Measurements from ENCODE around the gene ZIC3.

ZIC3 gene

DNA sequence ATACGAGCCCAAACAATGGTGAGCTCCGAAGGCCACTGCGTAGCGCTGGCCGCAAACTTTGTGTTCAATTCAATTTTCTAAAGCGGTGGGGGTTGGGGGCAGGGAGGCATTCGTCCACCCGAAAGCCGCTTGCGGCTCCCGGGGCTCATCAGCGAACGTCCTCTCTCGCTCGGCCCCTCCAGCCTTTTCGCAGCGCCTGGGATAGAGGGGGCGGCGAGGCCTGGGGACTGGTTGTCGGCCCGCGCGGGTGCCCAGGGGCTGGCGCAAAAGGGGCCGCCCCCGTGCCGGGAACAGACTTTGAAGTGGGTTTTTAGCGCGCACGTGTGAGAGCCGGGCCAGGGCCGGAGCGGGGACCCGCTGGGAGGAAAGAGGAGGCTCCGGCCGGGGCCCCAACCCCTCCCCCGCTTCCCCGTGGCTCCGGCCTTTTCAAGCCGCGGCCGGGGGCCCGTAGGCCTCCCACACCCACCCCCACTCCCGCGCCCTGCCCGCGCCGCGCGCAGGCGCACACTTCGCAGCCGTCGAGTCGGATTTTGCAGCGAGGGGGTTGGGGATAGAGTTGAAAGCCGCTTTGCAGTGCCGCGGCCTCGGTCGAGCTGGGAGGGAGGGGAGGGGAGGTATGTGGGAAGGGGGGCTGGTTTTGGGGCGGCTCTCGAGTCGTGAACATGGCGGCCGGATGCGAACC, 8.3 kb downstream of the ZIC3 start:
- no peak for FAIRE-seq

DNA sequence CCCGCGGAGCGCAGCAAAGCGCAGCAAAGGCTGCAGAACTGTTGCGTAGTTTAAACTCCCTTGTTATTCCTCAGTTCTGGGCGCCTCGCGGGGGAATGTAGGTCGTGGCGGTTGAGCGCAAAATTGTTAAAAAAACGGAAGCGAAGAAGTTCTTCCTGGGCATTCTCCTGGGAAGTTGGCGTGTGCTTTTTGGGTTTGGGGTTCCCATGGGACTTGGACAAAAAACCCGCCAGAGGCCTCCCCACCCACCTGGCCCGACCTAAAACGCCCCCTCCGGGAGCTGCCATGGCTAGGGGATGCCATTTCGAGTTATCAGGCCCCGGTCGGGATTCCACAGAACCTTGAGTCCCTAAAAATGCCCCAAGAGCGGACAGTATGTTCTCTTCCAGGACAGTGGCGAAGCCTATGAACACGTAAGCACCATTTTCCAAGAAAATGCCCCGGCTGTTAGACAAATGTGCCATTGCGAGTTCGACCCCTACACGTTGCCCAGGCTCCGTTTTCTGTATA, 8.9 kb downstream of the ZIC3 start:
- FAIRE-seq: no peak

- no peak for FAIRE-seq
Measured at GRCh38 chrX:137575596-137576255, 9.8 kb downstream of the ZIC3 start.

GRCh38 chrX:137587151-137587550, 21.2 kb downstream of the ZIC3 start:
- no peak for FAIRE-seq

DNA sequence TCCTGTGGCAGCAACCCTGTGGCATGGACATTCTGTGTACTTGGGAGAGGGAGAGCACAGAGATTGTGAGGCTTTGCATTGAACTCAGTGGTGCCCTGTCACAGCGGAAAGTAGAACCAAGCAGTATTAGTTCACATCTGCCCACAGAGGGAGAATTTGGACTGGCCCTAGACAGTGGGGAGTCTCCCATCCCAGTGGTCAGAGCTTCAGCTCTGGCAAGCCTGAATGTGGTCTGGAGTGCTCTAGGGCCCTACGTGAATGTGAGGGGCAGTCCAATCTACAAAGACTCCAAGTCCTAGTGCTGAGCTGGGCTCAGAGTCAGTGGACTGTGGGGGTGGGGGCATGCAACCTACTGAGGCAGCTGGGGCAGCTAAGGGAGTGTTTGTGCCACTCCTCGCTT, 34.8 kb downstream of the ZIC3 start:
- FAIRE-seq: no peak
